HEK293 (cell line): ENCODE results near the gene MMP25.

ENCODE experiments used
- BCL11B ChIP-seq: fragments of 450-650 bp; formaldehyde crosslinking; IDR thresholded peaks from 2 replicates; pipeline ENCODE4 v1.5.1; 2016; ENCODE audit warnings: low read depth, missing biosample characterization, missing genetic modification characterization
- GLIS1 ChIP-seq: fragments of 450-650 bp; formaldehyde crosslinking; IDR thresholded peaks from 2 replicates; pipeline ENCODE4 v1.5.1; 2016; ENCODE audit warnings: missing biosample characterization, missing genetic modification characterization
- OSR2 ChIP-seq: fragments of 450-650 bp; formaldehyde crosslinking; IDR thresholded peaks from 2 replicates; pipeline ENCODE4 v1.5.1; 2016; ENCODE audit warnings: missing biosample characterization, missing genetic modification characterization
- REPIN1 ChIP-seq: fragments of 450-650 bp; formaldehyde crosslinking; IDR thresholded peaks from 2 replicates; pipeline ENCODE4 v1.5.1; 2017; ENCODE audit warnings: missing biosample characterization, missing genetic modification characterization, low read depth
- SCRT2 ChIP-seq: fragments of 450-650 bp; formaldehyde crosslinking; IDR thresholded peaks from 2 replicates; pipeline ENCODE4 v1.5.1; 2016; ENCODE audit warnings: missing biosample characterization, missing genetic modification characterization
- YY2 ChIP-seq: fragments of 450-650 bp; formaldehyde crosslinking; IDR thresholded peaks from 2 replicates; pipeline ENCODE4 v1.5.1; 2016; ENCODE audit warnings: missing biosample characterization, missing genetic modification characterization
- ZBTB20 ChIP-seq: fragments of 450-650 bp; formaldehyde crosslinking; IDR thresholded peaks from 2 replicates; pipeline ENCODE4 v1.5.1; 2016; ENCODE audit warnings: missing biosample characterization, missing genetic modification characterization
- ZBTB7A ChIP-seq: fragments of 450-650 bp; formaldehyde crosslinking; IDR thresholded peaks from 2 replicates; pipeline ENCODE4 v1.5.1; 2016; ENCODE audit warnings: low read depth, missing biosample characterization, missing genetic modification characterization
- ZNF2 ChIP-seq: fragments of 450-650 bp; formaldehyde crosslinking; IDR thresholded peaks from 2 replicates; pipeline ENCODE4 v1.5.1; 2016; ENCODE audit warnings: missing biosample characterization, missing genetic modification characterization
- ZNF202 ChIP-seq: fragments of 450-650 bp; formaldehyde crosslinking; IDR thresholded peaks from 2 replicates; pipeline ENCODE4 v1.5.1; 2016; ENCODE audit warnings: missing biosample characterization, missing genetic modification characterization, borderline replicate concordance
- ZNF341 ChIP-seq: fragments of 450-650 bp; formaldehyde crosslinking; IDR thresholded peaks from 2 replicates; pipeline ENCODE4; 2016; ENCODE audit warnings: low read depth, missing biosample characterization, missing genetic modification characterization
- ZNF354C ChIP-seq: fragments of 450-650 bp; formaldehyde crosslinking; IDR thresholded peaks from 2 replicates; pipeline ENCODE4 v1.5.1; 2016; ENCODE audit warnings: missing biosample characterization, missing genetic modification characterization, low read depth, borderline replicate concordance
- ZNF394 ChIP-seq: fragments of 450-650 bp; formaldehyde crosslinking; IDR thresholded peaks from 2 replicates; pipeline ENCODE4 v1.5.1; 2016; ENCODE audit warnings: missing biosample characterization, missing genetic modification characterization, mild to moderate bottlenecking, moderate library complexity, borderline replicate concordance
- ZNF48 ChIP-seq: fragments of 450-650 bp; formaldehyde crosslinking; IDR thresholded peaks from 2 replicates; pipeline ENCODE4 v1.5.1; 2016; ENCODE audit warnings: missing biosample characterization, missing genetic modification characterization
- ZNF510 ChIP-seq: fragments of 450-650 bp; formaldehyde crosslinking; IDR thresholded peaks from 2 replicates; pipeline ENCODE4 v1.5.1; 2018; ENCODE audit warnings: mild to moderate bottlenecking, missing genetic modification characterization, missing biosample characterization; ENCODE audit not compliant: insufficient replicate concordance
- ZNF560 ChIP-seq: fragments of 450-650 bp; formaldehyde crosslinking; IDR thresholded peaks from 2 replicates; pipeline ENCODE4 v1.5.1; 2017; ENCODE audit warnings: missing biosample characterization, missing genetic modification characterization, borderline replicate concordance
- ZNF580 ChIP-seq: fragments of 450-650 bp; formaldehyde crosslinking; IDR thresholded peaks from 2 replicates; pipeline ENCODE4 v1.5.1; 2016; ENCODE audit warnings: missing biosample characterization, missing genetic modification characterization
- ZNF664 ChIP-seq: fragments of 450-650 bp; formaldehyde crosslinking; IDR thresholded peaks from 2 replicates; pipeline ENCODE4 v1.5.1; 2016; ENCODE audit warnings: missing biosample characterization, missing genetic modification characterization
- ZNF677 ChIP-seq: fragments of 450-650 bp; IDR thresholded peaks from 2 replicates; pipeline ENCODE4 v1.5.0; 2018; ENCODE audit warnings: missing biosample characterization, mild to moderate bottlenecking, missing genetic modification characterization, moderate library complexity
- ZNF792 ChIP-seq: fragments of 450-650 bp; formaldehyde crosslinking; IDR thresholded peaks from 2 replicates; pipeline ENCODE4 v1.5.1; 2016; ENCODE audit warnings: missing biosample characterization, missing genetic modification characterization
- ZSCAN16 ChIP-seq: fragments of 450-650 bp; formaldehyde crosslinking; IDR thresholded peaks from 2 replicates; pipeline ENCODE4 v1.5.1; 2016; ENCODE audit warnings: missing biosample characterization, missing genetic modification characterization
- TF ChIP-seq, protein P1 (sequence below): fragments of 450-650 bp; formaldehyde crosslinking; IDR thresholded peaks from 2 replicates; pipeline ENCODE4 v1.5.1; 2016; ENCODE audit warnings: missing biosample characterization, missing genetic modification characterization
- TF ChIP-seq, protein P2 (sequence below): fragments of 450-650 bp; formaldehyde crosslinking; IDR thresholded peaks from 2 replicates; pipeline ENCODE4 v1.5.1; 2017; ENCODE audit warnings: missing biosample characterization, mild to moderate bottlenecking, missing genetic modification characterization, moderate library complexity
- TF ChIP-seq, protein P3 (sequence below): fragments of 450-650 bp; formaldehyde crosslinking; IDR thresholded peaks from 2 replicates; pipeline ENCODE4 v1.5.1; 2016; ENCODE audit warnings: missing biosample characterization, missing genetic modification characterization
- TF ChIP-seq, protein P4 (sequence below): fragments of 450-650 bp; formaldehyde crosslinking; IDR thresholded peaks from 2 replicates; pipeline ENCODE4 v1.5.1; 2017; ENCODE audit warnings: missing biosample characterization, missing genetic modification characterization
- TF ChIP-seq, protein P5 (sequence below): fragments of 450-650 bp; formaldehyde crosslinking; IDR thresholded peaks from 2 replicates; pipeline ENCODE4 v1.5.1; 2016; ENCODE audit warnings: missing biosample characterization, missing genetic modification characterization

MMP25 gene

DNA sequence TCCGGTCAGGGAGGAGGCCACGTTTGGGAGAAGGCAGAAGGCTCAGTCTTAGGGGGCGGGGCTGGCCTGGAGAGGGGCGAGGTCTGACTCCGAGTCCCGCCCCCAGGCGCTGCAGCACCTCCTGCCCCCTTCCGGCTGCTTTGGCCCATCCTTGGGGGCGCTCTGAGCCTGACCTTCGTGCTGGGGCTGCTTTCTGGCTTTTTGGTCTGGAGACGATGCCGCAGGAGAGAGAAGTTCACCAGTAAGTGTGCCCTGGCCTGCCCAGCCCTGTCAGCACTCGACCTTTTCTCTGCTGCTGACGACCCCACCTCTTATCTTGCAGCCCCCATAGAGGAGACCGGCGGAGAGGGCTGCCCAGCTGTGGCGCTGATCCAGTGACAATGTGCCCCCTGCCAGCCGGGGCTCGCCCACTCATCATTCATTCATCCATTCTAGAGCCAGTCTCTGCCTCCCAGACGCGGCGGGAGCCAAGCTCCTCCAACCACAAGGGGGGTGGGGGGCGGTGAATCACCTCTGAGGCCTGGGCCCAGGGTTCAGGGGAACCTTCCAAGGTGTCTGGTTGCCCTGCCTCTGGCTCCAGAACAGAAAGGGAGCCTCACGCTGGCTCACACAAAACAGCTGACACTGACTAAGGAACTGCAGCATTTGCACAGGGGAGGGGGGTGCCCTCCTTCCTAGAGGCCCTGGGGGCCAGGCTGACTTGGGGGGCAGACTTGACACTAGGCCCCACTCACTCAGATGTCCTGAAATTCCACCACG is 24.7 kb upstream of the MMP25 start (continued):
- TF ChIP-seq ZNF394 (tag by site-specific recombination), result peak; percentile 22; the same call in 1 of the 2 replicates
- no peak for TF ChIP-seq ZSCAN16 (tag by site-specific recombination)
- no peak for TF ChIP-seq ZNF580
- TF ChIP-seq, protein P1, sequence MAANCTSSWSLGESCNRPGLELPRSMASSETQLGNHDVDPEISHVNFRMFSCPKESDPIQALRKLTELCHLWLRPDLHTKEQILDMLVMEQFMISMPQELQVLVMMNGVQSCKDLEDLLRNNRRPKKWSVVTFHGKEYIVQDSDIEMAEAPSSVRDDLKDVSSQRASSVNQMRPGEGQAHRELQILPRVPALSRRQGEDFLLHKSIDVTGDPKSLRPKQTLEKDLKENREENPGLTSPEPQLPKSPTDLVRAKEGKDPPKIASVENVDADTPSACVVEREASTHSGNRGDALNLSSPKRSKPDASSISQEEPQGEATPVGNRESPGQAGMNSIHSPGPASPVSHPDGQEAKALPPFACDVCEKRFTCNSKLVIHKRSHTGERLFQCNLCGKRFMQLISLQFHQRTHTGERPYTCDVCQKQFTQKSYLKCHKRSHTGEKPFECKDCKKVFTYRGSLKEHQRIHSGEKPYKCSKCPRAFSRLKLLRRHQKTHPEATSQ (tag by site-specific recombination), result no peak
- TF ChIP-seq OSR2, result no peak
- TF ChIP-seq, protein P2, sequence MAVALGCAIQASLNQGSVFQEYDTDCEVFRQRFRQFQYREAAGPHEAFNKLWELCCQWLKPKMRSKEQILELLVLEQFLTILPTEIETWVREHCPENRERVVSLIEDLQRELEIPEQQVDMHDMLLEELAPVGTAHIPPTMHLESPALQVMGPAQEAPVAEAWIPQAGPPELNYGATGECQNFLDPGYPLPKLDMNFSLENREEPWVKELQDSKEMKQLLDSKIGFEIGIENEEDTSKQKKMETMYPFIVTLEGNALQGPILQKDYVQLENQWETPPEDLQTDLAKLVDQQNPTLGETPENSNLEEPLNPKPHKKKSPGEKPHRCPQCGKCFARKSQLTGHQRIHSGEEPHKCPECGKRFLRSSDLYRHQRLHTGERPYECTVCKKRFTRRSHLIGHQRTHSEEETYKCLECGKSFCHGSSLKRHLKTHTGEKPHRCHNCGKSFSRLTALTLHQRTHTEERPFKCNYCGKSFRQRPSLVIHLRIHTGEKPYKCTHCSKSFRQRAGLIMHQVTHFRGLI (tag by site-specific recombination), result no peak
- no peak for TF ChIP-seq ZNF341 (tag by site-specific recombination)
- no peak for TF ChIP-seq ZNF792
- TF ChIP-seq ZNF2 (tag by site-specific recombination), result peak; percentile 17
- TF ChIP-seq, protein P3, sequence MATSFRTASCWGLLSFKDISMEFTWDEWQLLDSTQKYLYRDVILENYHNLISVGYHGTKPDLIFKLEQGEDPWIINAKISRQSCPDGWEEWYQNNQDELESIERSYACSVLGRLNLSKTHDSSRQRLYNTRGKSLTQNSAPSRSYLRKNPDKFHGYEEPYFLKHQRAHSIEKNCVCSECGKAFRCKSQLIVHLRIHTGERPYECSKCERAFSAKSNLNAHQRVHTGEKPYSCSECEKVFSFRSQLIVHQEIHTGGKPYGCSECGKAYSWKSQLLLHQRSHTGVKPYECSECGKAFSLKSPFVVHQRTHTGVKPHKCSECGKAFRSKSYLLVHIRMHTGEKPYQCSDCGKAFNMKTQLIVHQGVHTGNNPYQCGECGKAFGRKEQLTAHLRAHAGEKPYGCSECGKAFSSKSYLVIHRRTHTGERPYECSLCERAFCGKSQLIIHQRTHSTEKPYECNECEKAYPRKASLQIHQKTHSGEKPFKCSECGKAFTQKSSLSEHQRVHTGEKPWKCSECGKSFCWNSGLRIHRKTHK (tag by site-specific recombination), result no peak
- no peak for TF ChIP-seq ZNF664 (tag by site-specific recombination)
- TF ChIP-seq ZNF677 (tag by site-specific recombination), result no peak
- no peak for TF ChIP-seq BCL11B (tag by site-specific recombination)
- TF ChIP-seq ZNF510 (tag by site-specific recombination), result no peak
- TF ChIP-seq REPIN1 (tag by site-specific recombination), result no peak
- TF ChIP-seq YY2 (tag by site-specific recombination), result no peak
- no peak for TF ChIP-seq ZNF560 (tag by site-specific recombination)
- TF ChIP-seq, protein P4, sequence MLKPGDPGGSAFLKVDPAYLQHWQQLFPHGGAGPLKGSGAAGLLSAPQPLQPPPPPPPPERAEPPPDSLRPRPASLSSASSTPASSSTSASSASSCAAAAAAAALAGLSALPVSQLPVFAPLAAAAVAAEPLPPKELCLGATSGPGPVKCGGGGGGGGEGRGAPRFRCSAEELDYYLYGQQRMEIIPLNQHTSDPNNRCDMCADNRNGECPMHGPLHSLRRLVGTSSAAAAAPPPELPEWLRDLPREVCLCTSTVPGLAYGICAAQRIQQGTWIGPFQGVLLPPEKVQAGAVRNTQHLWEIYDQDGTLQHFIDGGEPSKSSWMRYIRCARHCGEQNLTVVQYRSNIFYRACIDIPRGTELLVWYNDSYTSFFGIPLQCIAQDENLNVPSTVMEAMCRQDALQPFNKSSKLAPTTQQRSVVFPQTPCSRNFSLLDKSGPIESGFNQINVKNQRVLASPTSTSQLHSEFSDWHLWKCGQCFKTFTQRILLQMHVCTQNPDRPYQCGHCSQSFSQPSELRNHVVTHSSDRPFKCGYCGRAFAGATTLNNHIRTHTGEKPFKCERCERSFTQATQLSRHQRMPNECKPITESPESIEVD, result no peak
- no peak for TF ChIP-seq ZNF202
- TF ChIP-seq GLIS1 (tag by site-specific recombination), result peak; percentile 98
- no peak for TF ChIP-seq SCRT2
- TF ChIP-seq, protein P5, sequence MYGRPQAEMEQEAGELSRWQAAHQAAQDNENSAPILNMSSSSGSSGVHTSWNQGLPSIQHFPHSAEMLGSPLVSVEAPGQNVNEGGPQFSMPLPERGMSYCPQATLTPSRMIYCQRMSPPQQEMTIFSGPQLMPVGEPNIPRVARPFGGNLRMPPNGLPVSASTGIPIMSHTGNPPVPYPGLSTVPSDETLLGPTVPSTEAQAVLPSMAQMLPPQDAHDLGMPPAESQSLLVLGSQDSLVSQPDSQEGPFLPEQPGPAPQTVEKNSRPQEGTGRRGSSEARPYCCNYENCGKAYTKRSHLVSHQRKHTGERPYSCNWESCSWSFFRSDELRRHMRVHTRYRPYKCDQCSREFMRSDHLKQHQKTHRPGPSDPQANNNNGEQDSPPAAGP (tag by site-specific recombination), result no peak
- no peak for TF ChIP-seq ZBTB7A (tag by site-specific recombination)
- no peak for TF ChIP-seq ZNF48 (tag by site-specific recombination)
- TF ChIP-seq ZNF354C (tag by site-specific recombination), result no peak
- peak; percentile 12; the same call in 1 of the 2 replicates for TF ChIP-seq ZBTB20
